ENCODE measurements around the gene PSD4. TPM values are rescaled to one million over a fixed set of nuclear protein-coding genes. Genes with fewer than 3 reads are reported as not detected.

The PSD4 gene
- polyA plus RNA-seq, 1 of the 3 experiments (the other 2 are of a cell fraction) = 0.35 TPM

- H3K36me3 ChIP-seq (replicated peaks in 1 of 2; ENCODE audit: control insufficient read depth in 1 of 2, insufficient read depth in 2 of 2, low read length in 1 of 2) = no peaks in the 10 kb centered on the region
- H3K4me3 ChIP-seq (ENCODE audit: low read depth in 2 of 2, low read length in 1 of 2) = no peak overlapping the region
- H3K79me2 ChIP-seq (ENCODE audit: insufficient read depth) = no peaks in the 10 kb centered on the region
- no peak overlapping the region for H3K9ac ChIP-seq
- ChIA-PET CTCF (interaction anchor here (3.3 kb wide), 1 partner anchor 11 kb away, joined by 23 read pairs; no protein-coding TSS in a partner anchor), POLR2A (no interaction called here)
- H3K4me1 ChIP-seq (ENCODE audit: control insufficient read depth in 1 of 2, insufficient read depth in 2 of 2, low read depth in 1 of 2, low read length in 1 of 2) = no peaks in the 10 kb centered on the region
- H3K27me3 ChIP-seq (ENCODE audit: insufficient read depth) = no peaks in the 10 kb centered on the region; the same call in 1 of the 2 replicates
- H4K20me1 ChIP-seq (ENCODE audit: insufficient read depth) = no peaks in the 10 kb centered on the region
- no peaks in the 10 kb centered on the region for H3F3A ChIP-seq (replicated peaks; ENCODE audit: insufficient read depth)
- H3K9me2 ChIP-seq = no peaks in the 10 kb centered on the region
- no peak overlapping the region for H3K4me2 ChIP-seq
- DNase-seq = no peak
- no peak overlapping the region for H2AFZ ChIP-seq (ENCODE audit: low read depth)
- no peaks in the 10 kb centered on the region for H3K9me3 ChIP-seq
- WGBS (ENCODE audit: low lambda C conversion rate) = 18% methylated on average over 5 of the region's 8 CpGs
- TF ChIP-seq GABPA (IDR thresholded peaks at IDR 0.05; ENCODE audit: low read depth) (no peak), GATA2 (CRISPR knock-in tag; IDR thresholded peaks at IDR 0.05) (no peak), REST (IDR thresholded peaks at IDR 0.05; ENCODE audit: low read depth, low read length) (no peak), EZH2phosphoT487 (IDR thresholded peaks at IDR 0.05; ENCODE audit: borderline replicate concordance, low read depth) (no peak), CHD2 (IDR thresholded peaks at IDR 0.05; ENCODE audit: low read length, partially characterized antibody) (no peak), RFX5 (IDR thresholded peaks at IDR 0.05; ENCODE audit: low read length) (no peak), TCF12 (IDR thresholded peaks at IDR 0.05) (no peak), TEAD4 (IDR thresholded peaks at IDR 0.05; ENCODE audit: borderline replicate concordance, insufficient read depth) (no peak)
- no peak overlapping the region for H3K27ac ChIP-seq (ENCODE audit: low read depth in 2 of 2, low read length in 1 of 2)
Observed at GRCh38 chr2:113148606-113149552, 24.9 kb upstream of the PSD4 start.

- Histone ChIP-seq H3K27ac (ENCODE audit: low read depth in 2 of 2, low read length in 1 of 2) (no peak overlapping the region), H3K79me2 (ENCODE audit: insufficient read depth) (no peaks in the 10 kb centered on the region), H3K27me3 (ENCODE audit: insufficient read depth) (peaks cover 8% of the 10 kb centered on the region; the same call in 1 of the 2 replicates), H3K9me2 (no peaks in the 10 kb centered on the region), H3F3A (replicated peaks; ENCODE audit: insufficient read depth) (no peaks in the 10 kb centered on the region), H3K4me1 (ENCODE audit: control insufficient read depth in 1 of 2, insufficient read depth in 2 of 2, low read depth in 1 of 2, low read length in 1 of 2) (no peaks in the 10 kb centered on the region), H3K9me3 (no peaks in the 10 kb centered on the region), H3K9ac (no peak overlapping the region), H4K20me1 (ENCODE audit: insufficient read depth) (no peaks in the 10 kb centered on the region), H2AFZ (ENCODE audit: low read depth) (no peak overlapping the region), H3K36me3 (replicated peaks in 1 of 2; ENCODE audit: control insufficient read depth in 1 of 2, insufficient read depth in 2 of 2, low read length in 1 of 2) (no peaks in the 10 kb centered on the region), H3K4me2 (no peak overlapping the region), H3K4me3 (ENCODE audit: low read depth in 2 of 2, low read length in 1 of 2) (no peak overlapping the region)
- WGBS (ENCODE audit: low lambda C conversion rate) = 0% methylated on average over 1 of the region's 1 CpG
- CTCF ChIA-PET = interaction anchor here (3.3 kb wide), 1 partner anchor 12 kb away, joined by 23 read pairs; no protein-coding TSS in a partner anchor
- no peak for DNase-seq
- POLR2A ChIA-PET = no interaction called here
- TF ChIP-seq EP300 (IDR thresholded peaks at IDR 0.05; ENCODE audit: borderline replicate concordance in 1 of 2, low read depth in 1 of 2, low read length in 1 of 2) = no peak
- no peak for TF ChIP-seq FOSL2 (IDR thresholded peaks at IDR 0.05; ENCODE audit: borderline replicate concordance, low read depth)
- no peak for TF ChIP-seq FOXJ3 (CRISPR knock-in tag; IDR thresholded peaks at IDR 0.05)
- no peak for TF ChIP-seq NRF1 (IDR thresholded peaks at IDR 0.05; ENCODE audit: low read depth, low read length)
- no peak for TF ChIP-seq MEF2A (IDR thresholded peaks at IDR 0.05; ENCODE audit: borderline replicate concordance, low read depth)
- no peak for TF ChIP-seq GATA2 (CRISPR knock-in tag; IDR thresholded peaks at IDR 0.05)
- TF ChIP-seq TEAD4 (IDR thresholded peaks at IDR 0.05; ENCODE audit: borderline replicate concordance, insufficient read depth) = no peak
- TF ChIP-seq TAF1 (IDR thresholded peaks at IDR 0.05; ENCODE audit: borderline replicate concordance, low read depth, low read length) = no peak
- no peak for TF ChIP-seq RAD21 (IDR thresholded peaks at IDR 0.05; ENCODE audit: low read length)
- no peak for TF ChIP-seq MXI1 (IDR thresholded peaks at IDR 0.05; ENCODE audit: low read depth, low read length)
Observed at GRCh38 chr2:113149553-113150257, 24.1 kb upstream of the PSD4 start.

Measured in SK-N-SH (cell line).